RWPE1 (cell line): ENCODE results near the gene SERGEF.

ENCODE experiments used
- CTCF ChIA-PET: fragments of 350-600 bp; sonication (Branson Sonifier 250); formaldehyde crosslinking; extraction: SDS; loops from one replicate; lab custom pipeline; 2021; lab: Yijun Ruan, JAX
- POLR2A ChIA-PET: fragments of 400-600 bp; formaldehyde crosslinking; extraction: SDS; loops from one replicate; lab custom pipeline; 2020; ENCODE audit warnings: antibody characterized with exemption; ENCODE audit not compliant: low non-redundant PET; lab: Yijun Ruan, JAX
- DNase-seq: peaks from one replicate; pipeline ENCODE4 v3.0.0; 2012; ENCODE audit warnings: low spot score
- H3K27ac ChIP-seq: fragments of 450-650 bp; 2 replicates; pipeline ENCODE4 v1.5.1; 2017
- CTCF ChIP-seq: fragments of 450-650 bp; conservative IDR thresholded peaks from 2 replicates; pipeline ENCODE4 v1.5.1; 2017; ENCODE audit warnings: low read depth, mild to moderate bottlenecking

Gene SERGEF

GRCh38 chr11:17812091-17812864 lies 200.6 kb downstream of the SERGEF start:
- POLR2A ChIA-PET = no interaction called here

GRCh38 chr11:17811352-17811751 lies 201.5 kb downstream of the SERGEF start:
- no peak for TF ChIP-seq CTCF
- ChIA-PET POLR2A (no interaction called here), CTCF (no interaction called here)
- no peak for DNase-seq
- no peak overlapping the region for H3K27ac ChIP-seq

More at GRCh38 chr11:17812091-17812864, 200.6 kb downstream of the SERGEF start:
- TF ChIP-seq CTCF = no peak
- no peak for DNase-seq
- no peak overlapping the region for H3K27ac ChIP-seq
- CTCF ChIA-PET = interaction anchor here (1.0 kb wide), 1 partner anchor 29 kb away, joined by 3 read pairs; no protein-coding TSS in a partner anchor

GRCh38 chr11:17810746-17811145 lies 202.1 kb downstream of the SERGEF start:
- H3K27ac ChIP-seq = no peak overlapping the region
- POLR2A ChIA-PET = no interaction called here
- peak; percentile 18 for DNase-seq
- TF ChIP-seq CTCF = no peak
- CTCF ChIA-PET = no interaction called here

- ChIA-PET POLR2A (no interaction called here), CTCF (interaction anchor here (0.7 kb wide), 1 partner anchor 362 kb away, joined by 3 read pairs; the partner anchor contains the start of gene MRGPRX4)
- TF ChIP-seq CTCF = no peak
- no peak overlapping the region for H3K27ac ChIP-seq
- DNase-seq = no peak
Measured at GRCh38 chr11:17810041-17810440, 202.8 kb downstream of the SERGEF start.

- POLR2A ChIA-PET = no interaction called here
- DNase-seq = no peak
- CTCF ChIA-PET = no interaction called here
- no peak overlapping the region for H3K27ac ChIP-seq
- no peak for TF ChIP-seq CTCF
Measured at GRCh38 chr11:17807034-17807433, 205.8 kb downstream of the SERGEF start.

- H3K27ac ChIP-seq = no peak overlapping the region
- POLR2A ChIA-PET = no interaction called here
- CTCF ChIA-PET = no interaction called here
- no peak for TF ChIP-seq CTCF
- DNase-seq = no peak
Measured at GRCh38 chr11:17805873-17806272, 207.0 kb downstream of the SERGEF start.
